Superior temporal gyrus (tissue), 1 donor: ENCODE results near the gene TEKT2.

Experiments used
- DNase-seq: peaks from one replicate; pipeline ENCODE4 v3.0.0-alpha.2; 2016; ENCODE audit errors: extremely low spot score

The TEKT2 gene, protein sequence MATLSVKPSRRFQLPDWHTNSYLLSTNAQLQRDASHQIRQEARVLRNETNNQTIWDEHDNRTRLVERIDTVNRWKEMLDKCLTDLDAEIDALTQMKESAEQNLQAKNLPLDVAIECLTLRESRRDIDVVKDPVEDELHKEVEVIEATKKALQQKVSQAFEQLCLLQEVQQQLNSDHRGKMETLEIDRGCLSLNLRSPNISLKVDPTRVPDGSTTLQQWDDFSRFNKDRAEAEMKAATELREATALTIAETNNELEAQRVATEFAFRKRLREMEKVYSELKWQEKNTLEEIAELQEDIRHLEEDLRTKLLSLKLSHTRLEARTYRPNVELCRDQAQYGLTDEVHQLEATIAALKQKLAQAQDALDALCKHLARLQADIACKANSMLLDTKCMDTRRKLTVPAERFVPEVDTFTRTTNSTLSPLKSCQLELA

DNA sequence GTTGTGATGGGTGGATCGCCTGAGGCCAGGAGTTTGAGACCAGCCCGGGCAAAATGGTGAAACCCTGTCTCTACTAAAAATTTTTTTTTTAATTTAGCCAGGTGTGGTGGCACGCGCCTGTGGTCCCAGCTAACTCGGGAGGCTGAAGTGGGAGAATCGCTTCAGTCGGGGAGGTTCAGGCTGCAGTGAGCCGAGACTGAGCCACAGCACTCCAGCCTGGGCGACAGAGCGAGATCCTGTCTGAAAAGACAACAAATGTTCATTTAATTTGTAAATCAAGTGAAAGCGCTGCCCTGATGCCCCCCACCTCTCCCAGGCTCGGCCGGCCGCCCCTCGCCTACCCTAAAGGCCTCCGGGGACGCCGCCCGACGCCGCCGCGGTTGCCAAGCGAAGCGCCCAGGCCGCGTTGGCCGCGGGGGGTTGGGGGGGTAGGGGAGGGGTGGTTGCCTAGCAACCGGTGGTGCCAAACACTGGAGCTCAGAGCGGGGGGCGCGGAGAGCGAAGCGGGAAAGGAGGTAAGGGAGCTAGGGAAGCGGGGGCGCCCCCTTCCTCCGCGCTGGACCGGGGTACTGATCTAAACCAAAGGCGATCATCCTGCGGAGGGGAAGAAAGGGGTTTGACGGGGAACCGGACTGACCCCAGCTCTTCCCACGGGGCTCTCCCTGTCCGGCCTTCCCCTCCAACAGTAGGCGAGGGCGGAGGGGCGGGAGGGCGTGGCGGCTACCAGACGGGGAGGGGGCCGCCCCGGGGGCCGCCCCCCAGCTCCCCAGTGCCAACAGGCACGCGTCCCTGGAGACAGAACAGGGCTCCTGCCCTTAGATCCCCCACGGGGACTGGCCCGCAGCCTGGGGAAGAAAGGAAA lies at the start of gene TEKT2:
TEKT2 (plus strand) TSS at position 460 of the 862 bp plus-strand sequence. CDS start 828 bp downstream, outside the sequence.
- DNase-seq: no peak

DNA sequence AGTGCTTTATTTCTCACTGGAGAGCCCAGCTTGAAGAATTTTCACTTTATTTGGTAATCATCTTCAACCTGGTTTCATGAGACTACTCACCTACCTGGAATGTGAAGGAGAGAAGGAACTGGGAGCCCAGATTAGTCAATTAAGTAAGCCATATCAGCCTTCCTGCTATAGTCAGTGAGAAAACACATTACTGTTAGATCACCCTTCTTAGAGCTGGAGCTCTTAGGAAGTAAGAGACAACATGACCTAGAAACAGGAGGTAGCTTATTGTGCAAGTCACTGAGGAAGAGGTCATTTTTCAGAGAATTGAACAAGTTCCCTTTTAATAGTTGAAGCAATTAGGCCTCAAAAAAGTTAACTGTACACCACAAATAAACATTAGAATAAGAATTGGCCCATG lies 49.2 kb upstream of the TEKT2 start:
- no peak for DNase-seq

DNA sequence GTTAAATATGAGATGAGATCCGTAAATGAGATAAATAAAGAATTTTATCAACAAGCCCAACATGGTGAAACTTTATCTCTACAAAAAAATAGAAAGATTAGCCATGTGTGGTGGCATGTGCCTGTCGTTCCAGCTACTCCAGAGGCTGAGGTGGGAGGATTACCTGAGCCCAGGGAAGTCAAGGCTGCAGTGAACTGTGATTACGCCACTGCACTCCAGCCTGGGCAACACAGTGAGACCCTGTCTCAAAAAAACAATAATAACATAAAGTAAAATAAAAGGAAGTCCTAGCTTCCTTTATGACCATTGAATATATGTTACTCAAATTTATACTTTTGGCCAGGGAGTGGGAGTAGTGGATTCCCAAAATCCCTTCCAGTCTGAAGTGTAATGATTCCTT lies 48.7 kb upstream of the TEKT2 start:
- no peak for DNase-seq

DNA sequence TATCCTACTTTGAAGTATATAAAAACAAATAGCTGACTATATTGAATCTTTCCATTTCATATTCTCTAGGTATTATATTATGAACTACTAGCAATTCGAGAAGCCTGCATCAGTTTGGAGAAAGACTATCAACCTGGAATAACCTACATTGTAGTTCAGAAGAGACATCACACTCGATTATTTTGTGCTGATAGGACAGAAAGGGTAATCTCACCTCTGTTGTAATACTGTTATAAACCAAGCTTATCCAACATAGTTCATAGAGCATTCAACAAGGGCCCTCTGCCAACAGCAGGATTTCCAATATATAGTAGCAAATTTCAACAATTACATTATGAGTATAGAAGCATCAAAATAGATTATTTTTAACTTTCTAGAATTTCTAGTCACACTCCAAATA lies 43.7 kb upstream of the TEKT2 start:
- DNase-seq: no peak

DNA sequence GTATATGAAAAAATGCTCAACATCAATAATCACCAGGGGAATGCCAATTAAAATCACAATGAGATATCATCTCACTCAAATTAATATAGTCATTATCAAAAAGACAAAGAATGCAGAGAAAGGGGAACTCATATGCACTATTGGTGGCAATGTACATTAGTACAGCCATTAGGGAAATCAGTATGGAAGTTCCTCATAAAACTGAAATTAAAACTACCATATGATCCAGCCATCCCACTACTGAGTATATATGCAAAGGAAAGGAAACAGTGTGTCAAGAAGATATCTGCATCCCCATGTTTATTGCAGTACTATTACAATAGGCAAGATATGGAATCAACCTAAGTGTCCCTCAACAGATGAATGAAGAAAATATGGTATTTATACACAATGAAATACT lies 32.1 kb upstream of the TEKT2 start:
- no peak for DNase-seq

DNA sequence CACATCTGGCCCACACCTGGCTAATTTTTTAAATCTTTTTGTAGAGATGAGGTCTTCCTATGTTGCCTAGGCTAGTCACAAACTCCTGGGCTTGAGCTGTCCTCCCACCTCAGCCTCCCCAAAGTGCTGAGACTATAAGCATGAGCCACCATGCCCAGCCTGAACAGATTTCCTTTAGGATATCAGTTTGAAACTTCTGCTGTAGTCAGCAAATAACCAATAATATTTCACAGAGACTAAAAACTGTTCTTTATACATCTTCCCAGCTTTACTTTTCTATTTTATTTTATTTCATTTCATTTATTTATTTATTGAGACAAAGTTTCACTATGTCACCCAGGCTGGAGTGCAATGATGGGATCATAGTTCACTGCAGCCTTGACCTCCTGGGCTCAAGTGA lies 29.9 kb upstream of the TEKT2 start:
- DNase-seq: no peak

DNA sequence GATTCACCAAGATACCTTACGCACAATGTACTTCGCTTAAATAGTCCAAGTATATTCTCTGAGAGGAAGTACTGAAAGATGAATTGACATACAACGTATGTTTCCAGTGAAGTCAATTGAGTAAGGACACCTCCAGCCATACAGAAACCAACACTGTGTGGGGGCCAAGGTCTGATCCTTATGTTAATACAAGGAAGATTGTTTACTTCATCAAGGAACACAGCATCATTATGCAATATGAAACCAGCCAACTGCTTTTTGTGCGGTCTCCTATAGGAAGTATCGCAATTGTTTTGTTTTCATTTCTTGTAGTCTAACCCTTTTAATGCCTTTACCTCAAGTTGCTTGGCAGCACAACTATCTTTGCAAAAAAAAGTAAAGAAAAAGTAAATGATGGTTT lies 28.2 kb upstream of the TEKT2 start:
- DNase-seq: no peak

DNA sequence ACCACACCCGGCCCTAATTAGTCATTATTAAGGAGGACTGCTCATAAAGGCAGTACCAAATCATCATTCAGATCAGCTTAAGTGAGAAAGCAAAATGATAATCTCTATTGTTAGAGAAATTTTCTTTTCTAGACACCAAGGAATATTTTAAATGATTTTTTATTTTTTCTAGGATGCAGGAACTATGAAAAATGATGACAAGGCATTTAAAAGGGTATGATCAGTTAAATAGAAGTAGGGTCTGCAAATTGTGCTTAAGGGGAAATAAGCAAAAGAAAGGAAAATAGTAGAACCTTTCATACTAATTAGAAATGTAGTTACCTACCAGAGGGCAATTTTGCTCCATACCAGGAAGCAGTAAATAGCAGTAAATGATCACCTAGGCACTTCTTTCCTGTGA lies 21.6 kb upstream of the TEKT2 start:
- DNase-seq: no peak

DNA sequence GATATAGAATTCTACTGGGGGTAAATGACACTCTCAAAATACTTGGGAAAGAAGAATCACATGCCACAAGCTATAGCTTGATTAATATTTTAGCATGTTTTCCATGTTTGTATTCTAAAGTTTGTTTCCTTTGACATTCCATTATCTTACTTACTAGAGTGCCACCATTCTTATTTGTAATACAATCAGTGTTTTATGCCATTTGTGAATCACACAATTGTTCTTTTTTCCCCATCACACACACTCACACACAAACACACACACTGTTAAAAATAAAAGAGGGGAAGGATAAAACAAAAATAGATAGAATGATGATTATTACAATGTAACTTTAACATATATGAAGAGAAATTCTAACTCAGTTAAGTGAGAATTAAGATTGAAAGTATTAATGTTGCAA lies 16.0 kb upstream of the TEKT2 start:
- DNase-seq: peak; percentile 79

DNA sequence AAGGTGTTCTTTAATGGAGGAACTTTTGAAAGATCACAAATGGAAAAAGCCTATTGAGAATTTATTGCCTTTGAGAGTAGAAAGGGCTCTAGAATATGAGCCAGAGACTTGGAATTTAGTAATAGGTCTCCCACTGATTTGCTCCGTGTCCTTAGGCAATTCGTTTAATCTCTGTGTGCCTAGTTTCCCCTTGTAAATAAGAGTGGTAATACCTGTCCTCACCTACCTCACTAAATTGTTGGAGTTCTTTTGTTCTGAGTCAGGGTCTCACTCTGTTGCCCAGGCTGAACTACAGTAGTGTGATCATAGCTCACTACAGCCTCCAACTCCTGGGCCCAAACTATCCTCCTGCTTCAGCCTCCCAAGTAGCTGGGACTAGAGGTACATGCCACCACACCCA lies 15.0 kb upstream of the TEKT2 start:
- no peak for DNase-seq

DNA sequence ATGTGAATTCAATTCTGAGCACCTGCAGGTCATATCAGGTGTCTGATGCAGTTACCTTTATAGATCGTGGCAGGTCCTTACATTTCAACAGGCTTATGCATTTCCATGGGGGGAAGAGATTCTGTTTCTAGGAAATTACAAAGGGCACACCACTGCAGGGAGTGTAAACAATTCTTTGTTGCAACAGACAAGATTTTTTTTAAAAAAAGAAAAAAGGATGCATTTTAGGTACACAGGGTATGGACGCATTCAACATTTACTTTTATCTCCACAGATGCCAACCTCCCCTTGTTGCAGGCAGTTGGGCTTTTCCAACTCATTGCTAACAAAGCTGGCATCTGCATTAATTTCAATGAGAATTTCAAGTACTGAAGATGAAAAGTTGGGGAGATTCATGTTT lies 13.5 kb upstream of the TEKT2 start:
- no peak for DNase-seq

DNA sequence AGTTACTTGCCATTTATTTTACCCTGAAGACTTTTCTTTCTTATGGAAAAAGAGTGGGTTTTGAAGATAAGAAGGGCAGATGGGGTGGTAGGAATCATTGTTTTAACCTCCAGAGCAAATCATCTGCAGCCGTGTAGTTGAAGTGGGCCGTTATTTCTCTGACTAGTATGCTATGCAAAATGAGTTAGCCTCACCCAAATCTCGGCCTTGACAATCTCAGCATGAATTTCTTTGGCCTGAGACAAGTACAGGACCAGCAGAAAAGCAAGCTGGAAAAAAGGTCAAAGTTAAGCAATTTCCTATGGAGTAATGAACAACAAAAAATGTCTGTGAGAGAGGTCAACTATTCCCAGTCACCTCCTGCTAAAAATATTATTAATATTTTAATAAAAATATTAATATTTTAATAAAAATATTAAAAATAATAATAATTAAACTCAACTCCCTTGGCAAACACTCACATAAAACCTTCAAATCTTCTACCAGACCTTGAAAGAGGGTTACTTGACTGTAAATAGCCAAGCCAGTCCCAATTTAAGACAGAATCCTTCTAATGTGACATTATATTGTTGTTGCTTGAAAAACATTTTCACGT lies 6.8 kb upstream of the TEKT2 start:
- DNase-seq: no peak

DNA sequence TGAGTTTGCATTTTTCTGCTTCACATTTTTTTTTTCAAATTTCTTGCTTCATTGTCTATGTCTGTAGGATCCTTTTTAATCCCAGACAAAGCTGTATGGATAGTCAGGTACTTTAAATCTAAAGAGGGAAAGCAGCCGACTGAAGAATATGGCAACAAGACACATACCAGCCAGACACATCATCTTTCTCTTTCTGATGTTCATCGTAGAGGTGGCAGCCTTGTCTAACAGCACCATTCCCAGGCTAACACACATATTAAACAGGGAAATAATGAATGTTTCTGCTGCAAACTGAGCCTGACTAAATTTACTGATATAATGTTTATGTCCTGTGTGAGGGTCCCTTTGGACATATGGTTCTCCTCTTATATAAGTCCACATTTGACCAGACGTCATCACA lies 3.7 kb upstream of the TEKT2 start:
- no peak for DNase-seq

DNA sequence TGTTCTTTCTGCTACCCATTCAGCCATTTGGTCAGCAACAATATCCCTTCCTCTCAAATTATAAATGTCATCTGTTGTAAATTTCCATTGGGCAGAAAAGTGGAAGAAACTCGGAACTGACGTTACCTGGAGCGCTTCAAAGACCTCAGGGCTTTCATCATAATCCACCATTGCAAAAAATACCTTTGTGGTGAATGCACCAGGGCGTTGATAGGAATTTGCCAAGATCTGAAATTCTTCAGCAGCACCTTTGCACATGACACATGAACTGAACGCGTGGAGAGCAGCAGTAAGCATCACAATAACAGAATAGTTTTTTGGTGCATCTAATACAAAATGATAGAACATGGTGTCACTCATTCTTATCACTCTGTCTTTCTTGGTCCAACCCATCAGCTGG lies 3.1 kb upstream of the TEKT2 start:
- no peak for DNase-seq

DNA sequence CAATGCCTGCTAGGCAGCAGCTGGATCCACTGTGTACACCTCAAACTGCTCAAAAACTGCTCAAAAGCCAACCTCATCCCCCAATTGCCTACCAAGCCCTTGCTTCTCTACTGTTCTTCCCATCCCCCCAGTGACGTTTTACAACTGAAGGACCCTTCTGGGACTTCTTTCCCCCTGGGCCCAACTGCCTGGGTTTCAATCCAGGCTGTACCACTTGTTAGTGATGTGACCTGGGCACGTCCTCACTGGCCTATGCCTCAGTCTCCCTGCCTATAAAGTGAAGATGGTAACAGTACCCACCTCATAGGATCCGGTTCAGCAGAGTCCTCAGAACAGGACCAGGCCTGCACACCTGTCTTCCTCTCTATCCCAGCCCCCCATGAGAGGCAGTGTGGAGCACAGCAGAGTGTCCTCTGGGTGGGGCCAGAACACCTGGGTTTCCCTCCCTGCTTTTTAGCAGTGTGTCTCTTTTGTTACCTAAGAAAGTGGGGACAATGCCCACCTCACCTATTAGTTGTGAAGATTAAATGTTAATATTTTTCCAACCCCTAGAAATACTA lies 1.9 kb upstream of the TEKT2 start:
- no peak for DNase-seq

DNA sequence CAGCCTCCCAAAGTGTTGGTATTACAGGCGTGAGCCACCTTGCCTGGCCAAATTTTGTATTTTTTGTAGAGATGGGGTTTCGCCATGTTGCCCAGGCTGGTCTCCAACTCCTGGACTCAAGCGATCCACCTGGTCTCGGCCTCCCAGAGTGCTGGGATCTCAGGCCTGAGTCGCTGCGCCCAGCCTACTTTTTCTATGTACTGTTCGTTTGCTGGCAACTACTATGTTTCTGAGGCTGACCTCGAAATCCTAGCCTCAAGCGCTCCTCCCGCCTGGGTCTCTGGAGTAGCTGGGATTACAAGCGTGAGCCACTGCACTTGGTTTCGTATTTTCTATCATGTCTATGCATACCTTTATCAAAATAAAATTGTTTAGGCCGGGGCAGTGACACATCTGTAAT lies 675 bp upstream of the TEKT2 start:
- no peak for DNase-seq

DNA sequence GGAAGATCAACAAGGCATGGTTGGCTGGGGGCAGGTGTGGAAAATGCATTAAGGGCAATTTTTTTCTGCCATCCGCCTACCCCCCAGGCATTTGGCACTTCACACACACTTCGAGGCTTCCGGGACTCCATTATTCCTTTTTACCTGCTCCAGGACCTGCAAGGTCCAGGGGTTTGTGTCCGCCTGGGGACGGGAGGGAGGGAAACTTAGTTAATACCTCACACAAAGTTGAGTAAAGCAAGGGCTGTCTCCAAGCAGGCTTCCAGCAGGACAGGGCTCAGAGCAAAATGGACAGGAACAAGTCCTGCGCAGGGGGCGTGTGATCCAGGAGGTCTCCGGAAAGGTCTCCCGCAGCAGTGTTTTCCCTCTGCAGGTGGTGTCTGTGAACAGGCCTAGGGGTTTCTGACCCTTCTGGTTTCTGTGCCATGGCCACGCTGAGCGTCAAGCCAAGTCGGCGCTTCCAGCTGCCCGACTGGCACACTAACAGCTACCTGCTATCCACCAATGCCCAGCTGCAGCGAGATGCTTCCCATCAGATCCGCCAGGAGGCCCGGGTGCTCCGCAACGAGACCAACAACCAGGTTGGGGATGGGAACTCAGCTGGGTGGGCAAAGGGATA lies 712 bp downstream of the TEKT2 start:
- no peak for DNase-seq

DNA sequence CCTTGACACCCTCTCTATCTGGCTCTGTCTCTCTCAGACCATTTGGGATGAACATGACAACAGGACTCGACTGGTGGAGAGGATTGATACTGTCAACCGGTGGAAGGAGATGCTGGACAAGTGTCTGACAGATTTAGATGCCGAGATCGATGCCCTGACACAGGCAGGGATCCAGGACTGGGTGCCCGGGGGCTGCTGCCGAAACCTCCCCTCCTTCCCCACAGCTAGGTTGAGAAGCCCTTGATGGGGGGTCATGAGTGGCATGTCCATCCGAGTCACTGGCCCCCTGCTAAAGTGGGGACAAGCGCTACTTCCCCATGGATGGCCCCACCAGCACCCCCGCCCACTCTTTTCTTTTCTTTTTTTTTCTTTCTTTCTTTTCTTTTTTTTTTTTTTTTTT lies 1.2 kb downstream of the TEKT2 start:
- DNase-seq: no peak

DNA sequence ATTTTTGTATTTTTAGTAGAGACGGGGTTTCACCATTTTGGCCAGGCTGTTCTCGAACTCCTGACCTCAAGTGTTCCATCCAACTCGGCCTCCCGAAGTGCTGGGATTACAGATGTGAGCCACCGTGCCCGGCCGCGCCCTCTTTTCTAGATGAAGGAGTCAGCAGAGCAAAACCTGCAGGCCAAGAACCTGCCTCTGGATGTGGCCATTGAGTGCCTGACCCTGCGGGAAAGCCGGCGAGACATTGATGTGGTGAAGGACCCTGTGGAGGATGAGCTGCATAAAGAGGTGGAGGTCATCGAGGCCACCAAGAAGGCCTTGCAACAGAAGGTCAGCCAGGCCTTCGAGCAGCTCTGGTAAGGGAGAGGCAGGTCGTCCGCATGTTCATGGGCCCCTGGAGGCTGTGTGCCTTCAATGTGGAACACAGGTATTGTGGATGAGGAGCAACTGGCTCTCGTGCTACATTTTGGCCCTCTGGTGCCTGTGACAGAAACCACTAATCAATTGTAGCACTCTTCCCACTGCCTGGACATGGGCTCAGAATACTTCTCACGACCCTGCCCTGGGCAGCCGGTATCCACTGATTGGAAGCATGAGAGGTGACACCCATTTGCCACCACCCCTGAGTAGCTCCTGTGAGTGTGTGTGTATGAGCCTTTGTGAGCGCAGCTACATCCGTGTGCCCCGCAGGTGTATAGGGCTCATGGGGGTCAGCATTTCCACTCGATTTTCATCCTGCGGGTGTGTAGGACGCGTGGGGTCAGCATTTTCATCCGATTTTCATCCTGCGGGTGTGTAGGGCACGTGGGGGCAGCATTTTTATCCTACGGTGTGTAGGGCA lies 2.0 kb downstream of the TEKT2 start:
- DNase-seq: no peak

DNA sequence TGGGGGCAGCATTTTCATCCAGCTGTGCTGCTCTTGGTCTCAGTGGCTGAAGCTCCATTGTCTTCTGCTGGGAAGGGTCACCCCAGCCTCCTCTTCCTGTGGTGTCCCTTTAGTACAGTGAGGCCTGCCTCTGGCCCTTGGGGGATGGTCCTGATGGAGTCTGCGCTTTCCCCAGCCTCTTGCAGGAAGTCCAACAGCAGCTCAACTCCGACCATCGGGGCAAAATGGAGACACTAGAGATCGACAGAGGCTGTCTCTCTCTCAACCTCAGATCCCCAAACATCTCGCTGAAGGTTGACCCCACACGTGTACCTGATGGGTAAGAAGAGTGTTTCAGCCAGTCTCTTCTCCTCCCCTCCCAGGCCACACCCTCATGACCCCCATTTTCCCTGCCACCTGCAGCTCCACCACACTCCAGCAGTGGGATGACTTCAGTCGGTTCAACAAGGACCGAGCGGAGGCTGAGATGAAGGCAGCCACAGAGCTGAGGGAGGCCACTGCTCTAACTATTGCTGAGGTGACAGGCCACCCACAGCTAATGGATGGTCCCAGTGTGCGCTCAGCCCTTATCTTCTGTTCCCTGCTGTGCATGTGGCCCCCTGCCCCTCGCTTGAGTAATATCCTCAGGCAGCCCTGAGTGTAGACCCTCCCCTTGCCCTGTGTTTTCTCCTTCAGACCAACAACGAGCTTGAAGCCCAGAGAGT lies 2.8 kb downstream of the TEKT2 start:
- no peak for DNase-seq
